SU-DHL-6 (cell line): ENCODE results near the gene PHKG1.
"Not testable (repeated sequence)": the region's sequence is repeated elsewhere in the genome, so short reads cannot be mapped to it uniquely, and the experiment has no call there.

ENCODE experiments used
- H2AFZ ChIP-seq: fragments of 200-600 bp; sonication (generic); 2 replicates; pipeline ENCODE4 v1.6.1; 2014; ENCODE audit warnings: low read depth, mild to moderate bottlenecking, moderate library complexity, mixed read lengths, antibody characterized with exemption, low read length; ENCODE audit not compliant: severe bottlenecking
- H3F3A ChIP-seq: fragments of 200-600 bp; shearing (Covaris generic); 2 replicates; pipeline ENCODE4 v1.6.0; 2016; ENCODE audit warnings: antibody characterized with exemption, mild to moderate bottlenecking; ENCODE audit not compliant: insufficient read depth
- H3K27ac ChIP-seq: fragments of 200-600 bp; sonication (generic); 2 replicates; pipeline ENCODE4 v1.5.1; 2016; ENCODE audit warnings: low read depth, mild to moderate bottlenecking, low read length, moderate library complexity, mixed read lengths
- H3K27me3 ChIP-seq: fragments of 200-600 bp; sonication (generic), shearing (Covaris generic); 2 replicates; pipeline ENCODE4 v1.6.0; 2014; ENCODE audit warnings: mild to moderate bottlenecking, low read length
- H3K36me3 ChIP-seq: fragments of 200-600 bp; sonication (generic); 2 replicates; pipeline ENCODE4 v1.6.1; 2014; ENCODE audit warnings: mild to moderate bottlenecking, low read length, mixed read lengths
- H3K4me2 ChIP-seq: fragments of 300-600, 200-600 bp; shearing (Covaris generic), sonication (generic); 2 replicates; pipeline ENCODE4 v1.6.0; 2014; ENCODE audit warnings: low read length, low read depth, mild to moderate bottlenecking; ENCODE audit not compliant: poor library complexity, severe bottlenecking
- H3K4me3 ChIP-seq: fragments of 200-600 bp; sonication (generic); 2 replicates; pipeline ENCODE4 v1.5.1; 2014; ENCODE audit warnings: antibody characterized with exemption, low read length, mild to moderate bottlenecking, mixed read lengths; ENCODE audit not compliant: insufficient read depth, poor library complexity, severe bottlenecking
- H3K79me2 ChIP-seq: fragments of 200-600 bp; sonication (generic); 2 replicates; pipeline ENCODE4 v1.6.1; 2014; ENCODE audit warnings: mild to moderate bottlenecking, low read length, moderate library complexity; ENCODE audit not compliant: insufficient read depth
- H3K9ac ChIP-seq: fragments of 200-600 bp; sonication (generic); 2 replicates; pipeline ENCODE4 v1.7.0; 2014; ENCODE audit warnings: mild to moderate bottlenecking, low read length
- H3K9me2 ChIP-seq: fragments of 200-600 bp; sonication (generic); replicated peaks from 2 replicates; pipeline ENCODE4 v1.6.1; 2014; ENCODE audit warnings: low read length; ENCODE audit not compliant: insufficient read depth
- H3K9me3 ChIP-seq: fragments of 200-600 bp; sonication (generic); 2 replicates; pipeline ENCODE4 v1.6.1; 2014; ENCODE audit warnings: low read length, mixed read lengths; ENCODE audit not compliant: insufficient read depth
- H4K20me1 ChIP-seq: fragments of 200-600 bp; sonication (generic); 2 replicates; pipeline ENCODE4 v1.6.1; 2014; ENCODE audit warnings: low read depth, mild to moderate bottlenecking, antibody characterized with exemption, low read length, moderate library complexity, mixed read lengths
- EZH2phosphoT487 ChIP-seq: fragments of 200-600 bp; sonication (generic), shearing (Covaris generic); conservative IDR thresholded peaks from 2 replicates; pipeline ENCODE4 v1.6.1; 2018; ENCODE audit warnings: mild to moderate bottlenecking, antibody characterized with exemption, low read length, moderate library complexity, mixed read lengths
- TF ChIP-seq, protein P1 (sequence below): fragments of 200-600 bp; sonication (generic); IDR thresholded peaks from one replicate; pipeline ENCODE4 v1.5.1; 2017; ENCODE audit warnings: antibody characterized with exemption, mild to moderate bottlenecking, low read length, moderate library complexity; ENCODE audit not compliant: insufficient read depth, poor library complexity, severe bottlenecking

The PHKG1 gene

GRCh38 chr7:56105508-56105907 is 12.8 kb upstream of the PHKG1 start:
- H3K9ac ChIP-seq, result peak overlapping the region; percentile 90
- TF ChIP-seq EZH2phosphoT487, result no peak
- TF ChIP-seq, protein P1, sequence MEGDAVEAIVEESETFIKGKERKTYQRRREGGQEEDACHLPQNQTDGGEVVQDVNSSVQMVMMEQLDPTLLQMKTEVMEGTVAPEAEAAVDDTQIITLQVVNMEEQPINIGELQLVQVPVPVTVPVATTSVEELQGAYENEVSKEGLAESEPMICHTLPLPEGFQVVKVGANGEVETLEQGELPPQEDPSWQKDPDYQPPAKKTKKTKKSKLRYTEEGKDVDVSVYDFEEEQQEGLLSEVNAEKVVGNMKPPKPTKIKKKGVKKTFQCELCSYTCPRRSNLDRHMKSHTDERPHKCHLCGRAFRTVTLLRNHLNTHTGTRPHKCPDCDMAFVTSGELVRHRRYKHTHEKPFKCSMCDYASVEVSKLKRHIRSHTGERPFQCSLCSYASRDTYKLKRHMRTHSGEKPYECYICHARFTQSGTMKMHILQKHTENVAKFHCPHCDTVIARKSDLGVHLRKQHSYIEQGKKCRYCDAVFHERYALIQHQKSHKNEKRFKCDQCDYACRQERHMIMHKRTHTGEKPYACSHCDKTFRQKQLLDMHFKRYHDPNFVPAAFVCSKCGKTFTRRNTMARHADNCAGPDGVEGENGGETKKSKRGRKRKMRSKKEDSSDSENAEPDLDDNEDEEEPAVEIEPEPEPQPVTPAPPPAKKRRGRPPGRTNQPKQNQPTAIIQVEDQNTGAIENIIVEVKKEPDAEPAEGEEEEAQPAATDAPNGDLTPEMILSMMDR, result no peak
- H4K20me1 ChIP-seq, result peaks cover 21% of the 10 kb centered on the region
- H3K79me2 ChIP-seq, result peaks cover 32% of the 10 kb centered on the region
- peak overlapping the region; percentile 83 for H3K4me2 ChIP-seq
- H3K36me3 ChIP-seq, result peaks cover 32% of the 10 kb centered on the region
- H3K9me2 ChIP-seq, result no peaks in the 10 kb centered on the region
- H3K27me3 ChIP-seq, result no peaks in the 10 kb centered on the region
- H3K9me3 ChIP-seq, result no peaks in the 10 kb centered on the region
- peaks cover 21% of the 10 kb centered on the region for H3F3A ChIP-seq
- peak overlapping the region; percentile 98 for H3K4me3 ChIP-seq
- peak overlapping the region; percentile 63 for H3K27ac ChIP-seq
- H2AFZ ChIP-seq, result no peak overlapping the region

DNA sequence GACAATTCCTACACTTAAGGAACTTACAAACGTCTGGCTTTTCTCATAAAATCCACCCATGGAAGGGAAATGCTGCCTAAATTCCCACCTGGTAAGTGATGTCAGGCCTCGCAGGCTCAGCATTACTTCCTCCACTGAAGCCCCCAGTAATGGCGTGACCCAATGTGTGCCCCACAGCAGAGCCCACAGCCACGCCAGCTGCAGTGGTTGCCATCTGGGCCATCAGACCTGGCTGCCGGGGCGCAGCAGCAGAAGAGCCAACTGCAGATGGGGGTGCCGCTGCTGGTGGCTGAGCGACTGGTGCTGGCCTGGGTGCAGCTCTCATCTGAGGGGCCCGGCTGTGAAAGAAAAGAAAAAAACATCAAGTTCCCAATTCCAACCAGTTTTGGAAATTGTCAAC is 11.4 kb upstream of the PHKG1 start:
- H3K9ac ChIP-seq, H3K27ac ChIP-seq, H3K4me2 ChIP-seq, H3K4me3 ChIP-seq, H2AFZ ChIP-seq, H3K9me3 ChIP-seq, H3K9me2 ChIP-seq, H3K27me3 ChIP-seq: not testable (repeated sequence)
- Histone ChIP-seq H3K79me2 (peaks cover 32% of the 10 kb centered on the region), H3F3A (peaks cover 33% of the 10 kb centered on the region), H4K20me1 (peaks cover 21% of the 10 kb centered on the region), H3K36me3 (peaks cover 39% of the 10 kb centered on the region)

GRCh38 chr7:56099653-56100052 is 6.9 kb upstream of the PHKG1 start:
- TF ChIP-seq, protein P1, result no peak
- no peak for TF ChIP-seq EZH2phosphoT487
- Histone ChIP-seq H3K9ac (no peak overlapping the region), H3F3A (peaks cover 48% of the 10 kb centered on the region), H3K9me3 (no peaks in the 10 kb centered on the region), H3K4me2 (no peak overlapping the region), H3K27ac (no peak overlapping the region), H3K4me3 (no peak overlapping the region), H3K36me3 (peaks cover 39% of the 10 kb centered on the region), H3K9me2 (no peaks in the 10 kb centered on the region), H3K27me3 (no peaks in the 10 kb centered on the region), H2AFZ (no peak overlapping the region), H4K20me1 (peaks cover 13% of the 10 kb centered on the region; the same call in 1 of the 2 replicates), H3K79me2 (peaks cover 16% of the 10 kb centered on the region)

DNA sequence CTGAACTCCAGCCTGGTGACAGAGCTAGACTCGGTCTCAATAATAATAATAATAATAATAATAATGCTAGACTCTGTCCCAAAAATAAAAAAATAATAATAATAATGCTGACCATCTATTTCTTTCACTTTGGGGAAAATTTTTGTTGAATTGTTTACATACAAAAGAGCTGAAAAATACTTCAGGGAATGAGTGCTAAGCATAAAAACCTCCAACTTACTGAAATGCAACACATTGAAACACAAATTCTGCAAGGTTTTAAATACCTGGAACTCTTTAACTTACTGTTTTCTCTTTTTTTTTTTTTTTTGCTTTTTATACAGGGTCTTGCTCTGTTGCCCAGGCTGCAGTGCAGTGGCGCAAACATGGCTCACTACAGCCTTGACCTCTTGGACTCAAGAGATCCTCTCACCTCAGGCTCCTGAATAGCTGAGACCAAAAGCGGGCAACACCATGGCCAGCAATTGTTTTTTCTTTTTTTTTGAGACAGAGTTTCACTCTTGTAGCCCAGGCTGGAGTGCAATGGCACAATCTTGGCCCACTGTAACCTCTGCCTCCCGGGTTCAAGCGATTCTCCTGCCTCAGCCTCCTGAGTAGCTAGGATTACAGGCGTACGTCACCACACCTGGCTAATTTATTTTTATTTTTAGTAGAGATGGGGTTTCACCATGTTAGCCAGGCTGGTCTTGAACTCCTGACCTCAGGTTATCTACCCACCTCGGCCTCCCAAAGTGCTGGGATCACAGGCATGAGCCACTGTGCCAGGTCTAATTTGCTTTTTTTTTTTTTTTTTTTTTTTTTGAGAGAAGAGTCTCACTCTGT is 5.6 kb upstream of the PHKG1 start:
- H3K9me3 ChIP-seq, H3K9me2 ChIP-seq, H3K9ac ChIP-seq, H3K27ac ChIP-seq, H3K27me3 ChIP-seq, H2AFZ ChIP-seq, H3K79me2 ChIP-seq, H3K4me2 ChIP-seq, H4K20me1 ChIP-seq, H3K4me3 ChIP-seq: not testable (repeated sequence)
- Histone ChIP-seq H3K36me3 (peaks cover 32% of the 10 kb centered on the region), H3F3A (peaks cover 45% of the 10 kb centered on the region)
